GM19023 (cell line): ENCODE results near the gene PSMB11.
"Not testable (repeated sequence)": the region's sequence is repeated elsewhere in the genome, so short reads cannot be mapped to it uniquely, and the experiment has no call there.

Source experiments
- ATAC-seq: cut with Tn5 transposase; IDR thresholded peaks from one replicate; pipeline ENCODE4 v1.9.1; 2021; ENCODE audit warnings: mild to moderate bottlenecking, moderate library complexity; ENCODE audit not compliant: unreplicated experiment

Gene PSMB11, protein sequence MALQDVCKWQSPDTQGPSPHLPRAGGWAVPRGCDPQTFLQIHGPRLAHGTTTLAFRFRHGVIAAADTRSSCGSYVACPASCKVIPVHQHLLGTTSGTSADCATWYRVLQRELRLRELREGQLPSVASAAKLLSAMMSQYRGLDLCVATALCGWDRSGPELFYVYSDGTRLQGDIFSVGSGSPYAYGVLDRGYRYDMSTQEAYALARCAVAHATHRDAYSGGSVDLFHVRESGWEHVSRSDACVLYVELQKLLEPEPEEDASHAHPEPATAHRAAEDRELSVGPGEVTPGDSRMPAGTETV

DNA sequence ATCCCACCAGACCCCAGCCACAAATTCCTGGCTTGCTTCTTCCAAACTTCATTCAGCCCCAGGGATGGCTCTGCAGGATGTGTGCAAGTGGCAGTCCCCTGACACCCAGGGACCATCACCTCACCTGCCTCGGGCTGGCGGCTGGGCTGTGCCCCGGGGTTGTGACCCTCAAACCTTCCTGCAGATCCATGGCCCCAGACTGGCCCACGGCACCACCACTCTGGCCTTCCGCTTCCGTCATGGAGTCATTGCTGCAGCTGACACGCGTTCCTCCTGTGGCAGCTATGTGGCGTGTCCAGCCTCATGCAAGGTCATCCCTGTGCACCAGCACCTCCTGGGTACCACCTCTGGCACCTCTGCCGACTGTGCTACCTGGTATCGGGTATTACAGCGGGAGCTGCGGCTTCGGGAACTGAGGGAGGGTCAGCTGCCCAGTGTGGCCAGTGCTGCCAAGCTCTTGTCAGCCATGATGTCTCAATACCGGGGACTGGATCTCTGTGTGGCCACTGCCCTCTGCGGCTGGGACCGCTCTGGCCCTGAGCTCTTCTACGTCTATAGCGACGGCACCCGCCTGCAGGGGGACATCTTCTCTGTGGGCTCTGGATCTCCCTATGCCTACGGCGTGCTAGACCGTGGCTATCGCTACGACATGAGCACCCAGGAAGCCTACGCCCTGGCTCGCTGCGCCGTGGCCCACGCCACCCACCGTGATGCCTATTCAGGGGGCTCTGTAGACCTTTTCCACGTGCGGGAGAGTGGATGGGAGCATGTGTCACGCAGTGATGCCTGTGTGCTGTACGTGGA is at the start of gene PSMB11:
TSS of gene PSMB11 (plus strand) at position 51 of the 804 bp plus-strand sequence. CDS start at position 65, 14 bp downstream.
- no peak for ATAC-seq

DNA sequence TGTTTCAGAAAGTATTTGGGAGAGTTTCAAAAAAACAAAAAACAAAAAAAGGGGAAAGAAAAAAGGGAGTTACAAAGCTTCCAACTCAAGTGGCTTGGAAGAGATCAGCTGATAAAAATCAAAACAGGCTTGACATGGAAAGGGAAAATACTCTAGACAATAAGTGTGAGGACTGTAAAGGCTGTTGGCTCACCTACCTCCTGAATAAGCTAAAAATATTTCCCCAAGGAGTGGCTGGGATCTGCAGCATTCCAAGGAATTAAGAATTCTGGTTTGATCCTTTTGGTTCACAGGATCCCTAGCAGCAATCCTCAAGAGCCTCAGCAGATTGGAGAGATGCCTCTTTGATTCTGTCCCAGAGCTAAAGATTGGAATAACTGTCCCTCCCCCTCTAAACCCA is 48.5 kb upstream of the PSMB11 start:
- no peak for ATAC-seq

DNA sequence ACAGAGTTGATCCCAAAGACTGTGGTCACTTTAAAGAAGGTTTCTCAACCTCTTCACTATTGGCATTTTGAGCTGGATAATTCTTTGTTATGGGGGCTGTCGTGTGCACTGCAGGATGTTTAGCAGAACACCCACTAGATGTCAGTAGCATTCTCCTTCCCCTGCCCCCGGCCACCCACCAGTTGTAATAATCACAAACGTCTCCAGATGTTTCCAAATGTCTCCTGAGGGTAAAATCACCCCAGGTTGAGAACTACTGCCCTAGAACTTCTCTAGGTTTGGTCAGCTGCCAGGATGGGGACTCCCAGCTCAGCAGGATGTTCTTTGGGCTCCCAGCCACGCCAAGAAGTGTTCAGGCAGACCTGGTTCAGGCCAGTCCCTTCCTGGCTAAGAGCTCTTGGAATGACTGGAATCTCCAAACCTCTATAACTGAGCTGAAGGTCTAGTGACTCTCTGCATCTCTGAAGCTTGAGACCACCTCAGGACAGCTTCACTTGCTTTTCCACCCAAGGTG is 47.2 kb upstream of the PSMB11 start:
- no peak for ATAC-seq

DNA sequence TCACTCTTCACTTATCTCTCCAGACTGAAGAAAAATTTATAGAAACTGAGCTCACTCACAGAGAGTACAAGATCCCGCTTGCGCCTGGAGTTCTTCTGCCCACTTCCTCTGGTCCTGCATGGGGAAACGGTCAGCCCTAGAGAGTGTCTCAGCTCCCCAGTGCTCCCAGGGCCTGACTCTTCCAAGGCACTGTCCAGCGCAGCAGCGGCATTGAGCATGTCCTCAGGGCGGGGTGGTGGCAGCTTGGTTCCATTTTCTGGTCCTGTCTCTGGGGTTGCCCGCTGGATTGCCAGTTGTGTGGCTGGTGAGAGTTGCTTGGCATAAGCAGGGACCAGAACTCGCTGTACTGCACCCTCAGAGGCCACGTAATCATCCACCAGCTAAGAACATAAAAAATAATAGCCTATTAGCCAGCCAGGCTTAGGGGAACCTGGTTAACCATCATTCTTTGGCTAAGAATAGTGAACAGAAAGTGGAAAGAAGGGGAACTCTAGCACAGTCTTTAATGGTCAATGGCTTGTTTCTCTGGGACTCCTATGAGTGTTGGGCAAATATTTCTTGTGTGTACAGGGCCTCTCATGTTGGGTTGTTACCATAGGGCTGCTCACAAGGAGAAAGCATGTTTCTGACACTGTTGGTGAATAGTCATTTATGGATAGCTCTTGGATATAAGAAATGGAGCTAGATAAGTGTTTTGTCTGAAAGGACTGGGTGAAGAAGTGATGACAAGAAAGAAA is 46.0 kb upstream of the PSMB11 start:
- no peak for ATAC-seq

DNA sequence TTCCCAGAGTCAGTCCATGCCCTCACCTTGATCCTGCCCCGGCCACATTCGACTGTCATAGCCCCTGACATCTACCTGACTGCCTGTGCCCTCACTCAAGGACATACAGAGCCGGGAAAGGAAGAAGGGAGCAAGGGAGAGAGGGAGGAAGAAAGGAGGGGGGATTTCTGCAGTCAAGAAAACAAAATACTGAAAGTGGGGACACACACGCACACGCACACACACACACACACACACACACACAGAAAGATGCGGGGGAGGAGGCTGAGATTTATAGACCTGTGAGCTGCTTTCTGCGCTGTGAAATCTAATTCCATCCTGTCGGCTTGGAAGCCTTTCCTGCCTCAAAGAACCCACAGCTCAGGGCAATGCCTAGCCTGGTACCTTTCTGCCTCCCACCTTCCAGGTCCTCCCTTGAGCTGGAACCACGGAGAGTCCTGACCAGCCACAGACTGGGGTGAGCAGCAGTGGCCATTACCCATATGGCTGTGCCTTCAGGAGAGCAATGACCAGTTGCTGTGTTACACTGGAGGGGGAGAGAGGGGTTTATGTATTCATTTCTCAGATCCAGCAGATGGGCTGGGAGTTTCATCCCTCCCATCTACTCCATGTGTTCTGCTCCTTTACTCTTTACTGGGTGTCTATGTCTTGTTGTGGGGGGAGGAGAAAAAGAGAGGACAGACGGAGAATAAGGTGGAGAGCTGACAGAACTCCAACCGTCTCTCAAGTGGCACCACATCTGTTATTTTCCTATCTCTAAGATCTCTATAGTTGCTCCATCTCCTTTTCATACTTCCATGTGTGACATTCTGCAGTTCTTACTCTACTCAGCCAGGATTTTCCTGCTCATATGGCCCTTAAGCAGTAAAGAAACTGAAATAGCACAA is 45.0 kb upstream of the PSMB11 start:
- ATAC-seq = no peak

DNA sequence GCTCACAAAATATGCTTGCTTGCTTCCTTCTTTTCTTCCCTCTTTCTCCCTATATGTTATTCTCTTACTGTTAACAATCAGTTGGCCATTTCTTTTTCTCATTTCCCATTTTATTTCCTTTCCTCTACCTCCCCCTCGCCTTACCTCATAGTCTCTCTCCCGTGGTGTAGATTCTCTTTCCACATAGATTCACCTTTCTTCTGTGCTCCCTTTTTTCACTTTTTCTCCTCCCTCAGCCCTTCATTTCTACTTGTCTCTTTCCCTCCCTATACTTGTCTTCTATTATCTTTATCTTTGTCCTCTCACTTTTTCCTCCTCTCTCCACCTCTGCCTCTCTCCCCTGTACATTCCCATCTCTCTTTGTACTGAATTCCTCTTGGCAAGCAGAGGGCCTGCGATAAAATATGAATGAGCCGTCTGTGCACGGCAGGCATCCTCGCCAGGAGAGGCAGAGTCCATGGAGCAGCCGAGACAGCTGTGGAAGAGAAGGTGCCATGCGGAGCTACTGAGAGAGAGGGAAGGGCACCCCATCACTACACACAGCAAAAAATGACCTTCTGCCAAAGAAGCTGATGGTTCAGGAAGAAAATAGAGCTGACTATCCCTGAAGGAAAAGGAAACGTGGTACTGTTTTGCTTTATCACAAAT is 44.2 kb upstream of the PSMB11 start:
- no peak for ATAC-seq

DNA sequence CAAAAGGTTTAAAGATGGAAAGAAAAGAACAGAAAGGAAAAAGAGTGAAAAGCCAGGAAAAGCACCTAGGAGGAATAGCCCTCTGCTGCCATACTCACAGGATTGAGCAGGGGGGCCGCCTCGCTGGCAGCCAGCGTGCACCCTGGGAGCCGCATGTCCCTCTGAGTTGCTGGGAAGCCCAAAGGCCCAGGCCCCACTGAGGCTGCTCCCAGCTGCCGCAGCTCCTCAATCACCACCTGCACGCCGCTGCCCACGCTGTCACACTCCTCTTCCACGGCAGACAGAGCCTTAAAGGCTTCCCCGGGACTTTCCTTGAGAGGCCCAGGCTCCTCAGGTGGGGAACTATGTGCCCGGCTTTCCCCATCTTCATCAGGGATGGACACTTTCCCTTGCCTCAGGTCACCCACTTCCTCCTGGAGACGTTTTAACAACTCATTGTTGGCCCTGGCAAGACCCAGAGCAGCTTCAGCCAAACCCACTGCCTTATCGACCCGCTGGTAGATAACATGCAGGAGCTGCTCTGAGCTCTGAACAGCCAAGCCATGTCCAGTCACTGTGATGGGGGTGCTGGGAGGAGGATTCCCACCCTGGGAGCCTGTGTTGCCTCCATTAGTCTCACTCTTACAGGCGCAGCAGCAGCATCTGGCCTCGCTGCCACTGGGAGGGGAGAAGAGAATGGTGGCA is 43.5 kb upstream of the PSMB11 start:
- no peak for ATAC-seq

DNA sequence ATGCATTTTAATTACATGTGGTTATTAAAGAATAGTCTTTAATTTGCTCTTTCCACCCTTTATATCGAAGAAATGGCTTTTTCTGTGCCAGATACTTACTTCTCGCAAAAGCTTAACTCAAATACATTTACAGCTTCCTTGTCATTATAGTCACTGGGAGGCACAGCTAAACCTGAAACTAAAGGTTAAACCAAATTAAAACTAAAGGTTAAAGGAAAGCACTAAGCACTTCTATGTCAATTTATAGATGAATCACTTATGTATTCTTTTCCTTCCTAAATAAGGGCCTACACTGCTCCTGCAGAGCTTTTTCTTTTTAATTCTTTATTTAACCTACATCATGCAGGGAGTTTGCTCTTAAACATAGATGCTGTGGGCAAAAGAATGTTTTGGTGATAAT is 41.2 kb upstream of the PSMB11 start:
- ATAC-seq = no peak

DNA sequence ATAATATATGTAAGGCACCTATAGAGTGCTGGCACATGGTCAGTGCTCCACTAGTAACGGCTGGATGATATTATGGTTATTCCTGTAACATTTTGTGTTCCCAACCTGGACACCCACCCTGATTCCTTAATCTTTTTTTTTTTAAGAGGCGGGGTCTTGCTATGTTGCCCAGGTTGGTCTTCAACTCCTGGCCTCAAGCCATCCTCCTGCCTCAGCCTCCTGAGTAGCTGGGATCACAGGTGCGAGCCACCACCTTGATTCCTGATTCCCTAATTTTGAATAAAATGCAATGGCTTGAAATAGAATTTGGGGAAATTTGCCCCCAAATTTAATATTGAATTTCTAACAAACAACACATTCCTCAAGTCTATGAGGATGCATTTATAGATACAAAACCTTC is 39.4 kb upstream of the PSMB11 start:
- ATAC-seq = no peak

DNA sequence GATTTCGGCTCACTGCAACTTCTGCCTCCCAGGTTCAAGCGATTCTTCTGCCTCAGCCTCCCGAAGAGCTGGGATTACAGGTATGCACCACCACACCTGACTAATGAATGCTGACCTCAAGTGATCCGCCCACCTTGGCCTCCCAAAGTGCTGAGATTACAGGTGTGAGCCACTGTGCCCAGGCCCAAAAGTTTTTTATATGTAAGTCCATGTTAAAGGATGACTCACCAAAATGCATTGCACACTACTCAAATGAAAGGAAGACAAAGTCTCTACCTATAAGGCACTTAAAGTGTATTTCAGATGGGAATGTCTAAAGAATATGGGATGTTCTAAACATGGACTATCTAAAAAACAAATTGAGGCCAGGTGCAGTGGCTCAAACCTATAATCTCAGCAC is 37.7 kb upstream of the PSMB11 start:
- ATAC-seq = not testable (repeated sequence)

DNA sequence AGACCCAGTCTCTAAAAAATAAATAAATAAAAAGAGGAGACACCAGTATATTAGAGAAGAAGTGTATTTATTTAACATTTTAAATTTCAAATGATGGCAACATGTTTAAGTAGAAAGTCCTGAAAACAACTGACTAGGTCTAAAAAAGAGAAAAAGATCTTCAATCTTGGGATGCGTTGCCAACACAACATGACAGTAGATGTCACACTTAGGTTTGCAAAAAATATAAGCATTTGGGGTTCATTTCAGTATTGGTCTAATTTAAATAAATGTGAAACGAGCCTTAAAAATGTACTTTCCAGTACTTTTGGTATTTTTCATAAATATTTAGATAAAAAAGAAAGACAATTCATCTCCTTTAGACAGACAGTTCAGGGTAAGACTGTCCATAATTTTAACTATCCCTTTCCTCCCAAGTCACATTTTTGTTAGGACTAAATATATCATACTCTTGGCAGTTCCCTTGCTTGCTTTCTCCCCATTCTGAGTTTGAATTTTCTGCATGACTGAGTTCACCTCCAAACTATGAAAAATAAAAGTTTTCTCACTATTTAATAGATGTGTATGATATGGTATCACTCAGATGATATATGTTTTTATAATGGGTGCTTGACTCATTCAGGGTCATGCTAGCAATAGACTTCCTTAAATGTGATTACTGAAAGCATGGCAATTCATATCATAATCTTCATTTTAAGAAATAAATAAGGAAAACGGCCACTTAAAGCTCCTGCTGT is 36.4 kb upstream of the PSMB11 start:
- no peak for ATAC-seq

DNA sequence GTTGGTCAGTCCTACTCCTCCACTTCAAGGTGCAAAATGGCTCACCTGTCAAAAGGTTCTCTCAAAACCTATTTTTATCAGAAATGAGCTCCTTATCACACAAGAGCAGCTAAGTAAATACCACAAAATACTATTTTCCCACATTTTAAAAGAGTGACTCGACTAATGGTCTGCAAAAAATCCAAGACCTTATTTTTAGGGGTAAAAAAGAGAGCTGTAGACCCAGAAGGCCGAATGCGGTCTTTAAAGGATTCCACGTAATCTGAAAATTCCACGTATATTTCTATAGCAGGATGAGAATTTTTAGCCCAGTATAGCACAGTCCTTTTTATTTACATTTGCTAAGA is 35.9 kb upstream of the PSMB11 start:
- ATAC-seq = no peak

DNA sequence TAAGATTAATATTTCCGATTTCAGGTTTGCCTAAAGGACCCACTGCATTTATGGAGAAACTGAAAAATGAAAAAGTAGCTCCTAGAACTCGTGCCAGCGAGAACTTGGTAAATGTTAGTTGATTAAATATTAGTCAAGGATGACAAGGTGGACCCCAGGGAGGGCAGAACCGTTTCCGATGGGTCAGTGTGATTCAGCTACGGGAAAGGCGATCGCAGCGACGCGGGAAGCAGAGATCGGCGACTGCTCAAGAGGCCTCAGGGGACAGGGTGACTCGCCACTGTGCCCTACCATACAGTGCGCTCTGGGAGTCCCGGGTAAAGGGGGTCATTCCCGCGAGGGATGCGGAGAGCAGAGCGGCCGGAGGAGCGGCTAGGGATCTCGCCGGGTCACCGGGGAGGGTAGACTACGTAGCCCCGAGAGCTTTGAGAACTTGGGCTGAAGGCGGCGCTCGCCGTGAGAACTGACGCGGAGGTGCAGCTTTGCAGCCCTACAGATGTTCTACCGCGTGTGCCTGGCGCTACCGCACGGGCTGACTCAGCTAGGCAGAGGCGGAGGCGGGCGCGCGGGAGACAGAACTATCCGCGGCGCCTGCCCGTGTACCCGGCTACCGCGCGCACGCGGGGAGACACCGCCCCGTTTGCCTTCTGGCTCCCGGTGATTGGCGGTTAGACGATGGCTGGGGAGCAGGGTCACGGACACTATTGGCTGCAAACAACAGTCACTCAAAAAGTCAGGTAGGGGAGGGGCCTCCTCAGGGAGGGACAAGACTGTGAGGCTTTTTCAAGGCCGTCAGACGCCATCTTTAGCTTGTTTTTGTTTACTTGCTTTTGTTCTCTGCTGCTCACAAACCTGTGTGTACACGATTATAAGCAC is 35.2 kb upstream of the PSMB11 start:
- ATAC-seq = peak; percentile 97

DNA sequence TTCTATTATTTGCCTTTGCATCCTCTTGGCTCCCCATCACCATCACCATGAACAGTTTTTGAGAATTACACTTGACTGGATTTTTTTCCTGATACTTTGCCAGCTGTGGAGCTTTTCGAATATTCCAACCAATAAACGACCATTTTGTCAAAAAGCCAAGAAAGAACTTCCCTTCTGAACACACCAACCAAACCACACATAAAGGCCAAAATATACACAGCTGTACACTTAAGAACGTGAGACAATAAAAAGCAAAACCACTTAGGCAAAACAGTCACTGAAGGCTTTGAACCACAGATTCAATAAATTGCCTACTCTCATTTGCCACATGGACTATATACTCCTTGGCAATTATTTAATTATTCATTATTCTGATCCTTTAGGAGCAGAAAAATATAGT is 33.2 kb upstream of the PSMB11 start:
- no peak for ATAC-seq

DNA sequence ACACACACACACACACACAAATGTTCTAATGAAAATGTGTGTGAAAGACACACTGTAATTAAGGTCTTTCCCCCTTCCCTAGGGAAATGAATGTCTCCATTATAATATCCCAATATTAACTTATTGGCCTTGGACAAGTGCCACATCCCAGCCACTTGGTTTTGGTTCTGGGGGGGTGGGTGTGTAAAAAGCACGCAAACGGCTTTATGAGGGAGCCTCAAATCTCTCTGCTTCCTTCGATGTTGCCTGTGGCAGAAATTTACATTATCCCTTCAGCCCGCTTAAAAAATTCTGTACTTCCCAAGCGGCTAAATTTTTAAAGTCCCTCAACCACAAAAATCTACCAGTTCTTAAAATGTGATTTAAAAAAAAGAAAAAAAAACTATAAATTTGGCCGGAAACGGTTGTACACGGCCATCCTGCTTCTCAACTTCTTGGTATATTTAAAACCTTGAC is 32.5 kb upstream of the PSMB11 start:
- ATAC-seq = no peak

DNA sequence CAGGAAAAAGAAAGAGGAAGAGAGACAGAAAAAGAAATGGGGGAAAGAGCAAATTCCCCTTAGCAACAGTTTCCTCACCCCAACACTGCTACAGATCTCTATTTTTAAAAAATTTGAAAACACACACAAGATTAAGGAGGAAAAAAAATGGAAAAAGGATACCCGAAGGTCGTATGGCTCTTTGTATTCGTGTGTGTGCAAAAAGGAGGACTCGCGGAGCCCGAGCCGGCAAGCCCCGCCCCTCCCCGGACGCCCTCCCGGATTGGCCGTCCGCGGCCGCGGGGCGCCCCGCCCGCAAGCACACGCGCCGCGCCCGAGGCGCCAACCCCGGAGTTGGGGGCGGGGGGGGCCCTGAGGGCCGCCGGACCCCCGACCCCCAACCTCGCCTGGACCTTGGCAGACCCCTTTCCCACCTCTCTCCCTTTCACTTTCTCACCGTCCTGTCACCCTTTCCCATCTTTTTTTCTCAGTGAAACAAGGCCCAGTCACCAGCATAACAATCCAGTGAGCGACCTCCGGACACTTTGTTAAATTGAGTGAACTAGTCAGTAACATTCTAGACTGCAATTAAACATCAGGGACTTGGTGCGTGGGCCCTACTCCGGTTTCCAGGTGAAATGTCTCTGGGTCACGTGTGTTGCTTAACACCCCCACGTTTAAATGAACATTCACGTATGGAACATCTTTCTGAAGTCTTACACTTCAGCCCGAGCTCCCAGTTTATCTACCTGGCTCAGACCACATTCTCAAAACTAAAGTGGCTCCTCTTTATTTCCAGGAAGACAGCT is 31.9 kb upstream of the PSMB11 start, which contains the start of gene C14orf93:
TSS of gene C14orf93 (minus strand) at position 205 of the 788 bp plus-strand sequence. CDS start 11,120 bp downstream, outside the sequence.
- ATAC-seq = no peak
